ENCODE measurements around the gene AJUBA. TPM values are rescaled to one million over a fixed set of nuclear protein-coding genes. Genes with fewer than 3 reads are reported as not detected.

Gene AJUBA
- total RNA-seq, 4 donors from 2014 or later, result 6.8 to 51.7 (median 27.1) TPM

DNA sequence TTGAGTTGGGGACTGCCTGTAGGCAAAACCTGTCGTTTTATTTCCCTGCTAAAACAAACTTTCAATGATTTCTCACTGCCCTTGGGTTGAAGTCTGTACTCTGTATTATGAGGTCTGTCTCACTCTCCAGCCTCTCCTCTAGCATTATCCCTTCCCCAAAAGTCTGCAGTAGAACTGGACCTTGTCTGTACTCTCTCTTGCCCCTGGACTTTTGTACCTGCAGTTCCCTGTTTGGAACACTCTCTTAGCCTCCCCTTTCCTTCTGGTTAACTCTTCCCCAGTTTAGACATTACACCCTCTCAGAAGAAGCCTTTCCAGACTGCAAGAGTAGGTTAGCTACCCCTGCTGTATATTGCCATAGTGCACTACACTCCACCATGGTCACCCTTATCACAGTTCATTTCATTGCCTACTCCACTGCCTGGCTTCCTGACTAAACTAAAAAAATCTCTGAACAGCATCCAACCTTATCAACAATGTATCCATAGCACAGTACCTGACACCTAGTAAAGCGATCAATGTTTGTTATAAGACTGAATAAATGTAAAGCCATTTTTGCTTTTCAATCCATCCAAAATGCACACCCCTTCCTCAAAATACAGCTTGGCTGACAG is 3.6 kb upstream of the AJUBA start:
- TF ChIP-seq CTCF (IDR thresholded peaks at IDR 0.05), result no peak
- no peak for TF ChIP-seq POLR2A (IDR thresholded peaks at IDR 0.05)
- intact Hi-C loops (cut with DNase I; ENCODE audit: low total_unique reads), result loop anchor here (5.0 kb wide), 1 partner anchor 71 kb away; the partner anchor contains the start of gene CDH24
- no peaks in the 10 kb centered on the region for H3K9me3 ChIP-seq
- DNase-seq, result no peak
- no peaks in the 10 kb centered on the region for H3K36me3 ChIP-seq
- H3K4me3 ChIP-seq, result no peak overlapping the region
- no peaks in the 10 kb centered on the region for H3K4me1 ChIP-seq
- H3K27ac ChIP-seq, result no peak overlapping the region
- H3K27me3 ChIP-seq, result no peaks in the 10 kb centered on the region

DNA sequence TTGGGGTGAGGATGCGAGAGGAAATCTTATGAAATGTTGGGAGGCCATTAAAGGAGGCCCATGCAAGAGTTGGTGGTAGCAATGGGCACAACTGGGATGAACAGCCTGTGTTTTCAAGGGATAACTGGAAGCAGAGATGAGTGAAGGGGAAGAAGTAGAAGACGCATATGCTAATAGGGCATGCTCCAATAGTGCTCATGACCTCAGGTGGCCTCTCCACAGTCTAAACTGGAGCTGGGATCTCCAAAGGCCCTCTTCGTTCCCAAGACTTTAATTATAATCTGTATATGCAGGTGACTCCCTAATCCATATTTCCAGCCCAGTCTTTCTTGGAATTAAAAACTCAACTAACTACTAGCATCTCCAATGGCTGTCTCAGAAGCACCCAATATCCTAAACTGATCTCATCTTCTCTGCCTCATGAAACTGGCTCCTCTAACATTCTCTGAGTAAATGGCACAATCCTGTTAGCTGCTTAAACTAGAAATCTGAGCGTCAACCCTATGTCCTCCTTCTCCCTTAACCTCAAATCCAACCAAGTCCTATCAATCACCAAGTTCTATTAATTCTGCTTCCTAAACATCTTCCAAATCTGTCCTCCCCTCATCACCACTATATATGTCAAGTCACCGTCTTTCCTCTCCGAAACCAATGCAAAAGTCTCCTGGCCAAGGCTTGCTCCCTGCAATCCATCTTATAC is 2.8 kb upstream of the AJUBA start:
- DNase-seq, result no peak

GRCh38 chr14:22981876-22982476 is 375 bp downstream of the AJUBA start:
- TF ChIP-seq POLR2A (IDR thresholded peaks at IDR 0.05) (no peak), CTCF (IDR thresholded peaks at IDR 0.05) (no peak)
- H3K27ac ChIP-seq, result peak overlapping the region; percentile 88 to 96
- peak overlapping the region; percentile 65 to 85 for H3K4me3 ChIP-seq
- H3K4me1 ChIP-seq, result peaks cover 2 to 6% of the 10 kb centered on the region in 2 donors
- intact Hi-C loops (cut with DNase I; ENCODE audit: low total_unique reads), result no loop called here
- no peaks in the 10 kb centered on the region for H3K9me3 ChIP-seq
- no peaks in the 10 kb centered on the region for H3K36me3 ChIP-seq
- no peak for DNase-seq
- H3K27me3 ChIP-seq, result no peaks in the 10 kb centered on the region

More for the DNA sequence above, 2.8 kb upstream of the AJUBA start:
- TF ChIP-seq POLR2A (IDR thresholded peaks at IDR 0.05), result no peak
- no peak for TF ChIP-seq CTCF (IDR thresholded peaks at IDR 0.05)
- Histone ChIP-seq H3K4me3 (no peak overlapping the region), H3K4me1 (no peaks in the 10 kb centered on the region), H3K27me3 (no peaks in the 10 kb centered on the region), H3K27ac (no peak overlapping the region), H3K36me3 (no peaks in the 10 kb centered on the region), H3K9me3 (no peaks in the 10 kb centered on the region)
- intact Hi-C loops (cut with DNase I; ENCODE audit: low total_unique reads), result loop anchor here (5.0 kb wide), 1 partner anchor 72 kb away; the partner anchor contains the start of gene CDH24

- Histone ChIP-seq H3K27me3 (no peaks in the 10 kb centered on the region), H3K4me1 (peaks cover 6% of the 10 kb centered on the region in 2 donors), H3K9me3 (no peaks in the 10 kb centered on the region), H3K27ac (peak overlapping the region; percentile 88 to 96), H3K36me3 (no peaks in the 10 kb centered on the region), H3K4me3 (peak overlapping the region; percentile 65 to 85)
- no peak for TF ChIP-seq POLR2A (IDR thresholded peaks at IDR 0.05)
- TF ChIP-seq CTCF (IDR thresholded peaks at IDR 0.05), result no peak
- intact Hi-C loops (cut with DNase I; ENCODE audit: low total_unique reads), result no loop called here
- no peak for DNase-seq
Measured at GRCh38 chr14:22981090-22981875, 1.1 kb downstream of the AJUBA start.
